HG03521 (cell line): ENCODE data around the gene FAM53A.

Experiments
- ATAC-seq: cut with Tn5 transposase; IDR thresholded peaks from one replicate; pipeline ENCODE4 v1.9.1; 2021; ENCODE audit warnings: mild to moderate bottlenecking, moderate library complexity; ENCODE audit not compliant: unreplicated experiment

Gene FAM53A

DNA sequence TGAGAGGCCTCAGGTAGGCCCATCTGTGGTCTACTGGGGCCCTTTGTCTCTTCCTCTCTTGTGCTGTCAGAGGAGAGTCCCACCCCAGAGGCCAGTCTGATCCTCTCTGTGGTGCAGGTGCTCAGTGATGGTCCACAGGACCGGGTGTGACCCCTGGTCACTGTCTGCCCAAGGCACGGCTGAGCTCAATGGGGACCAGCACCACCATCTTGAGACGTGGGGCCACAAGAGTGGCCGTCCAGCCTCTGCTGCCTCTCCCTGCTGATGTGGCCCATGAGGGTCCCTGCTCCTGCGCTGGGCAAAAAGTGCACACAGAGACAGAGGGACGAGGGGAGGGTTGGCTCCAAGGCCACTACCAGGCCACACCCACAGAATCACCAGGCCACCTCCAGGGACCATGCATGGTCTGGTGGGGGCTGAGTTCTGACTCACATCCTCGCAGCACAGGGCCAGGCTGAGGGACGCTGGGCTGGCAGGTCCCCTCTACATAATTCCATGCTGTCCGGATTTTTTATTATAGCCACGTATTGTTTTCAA is 88.3 kb downstream of the FAM53A start:
- no peak for ATAC-seq

DNA sequence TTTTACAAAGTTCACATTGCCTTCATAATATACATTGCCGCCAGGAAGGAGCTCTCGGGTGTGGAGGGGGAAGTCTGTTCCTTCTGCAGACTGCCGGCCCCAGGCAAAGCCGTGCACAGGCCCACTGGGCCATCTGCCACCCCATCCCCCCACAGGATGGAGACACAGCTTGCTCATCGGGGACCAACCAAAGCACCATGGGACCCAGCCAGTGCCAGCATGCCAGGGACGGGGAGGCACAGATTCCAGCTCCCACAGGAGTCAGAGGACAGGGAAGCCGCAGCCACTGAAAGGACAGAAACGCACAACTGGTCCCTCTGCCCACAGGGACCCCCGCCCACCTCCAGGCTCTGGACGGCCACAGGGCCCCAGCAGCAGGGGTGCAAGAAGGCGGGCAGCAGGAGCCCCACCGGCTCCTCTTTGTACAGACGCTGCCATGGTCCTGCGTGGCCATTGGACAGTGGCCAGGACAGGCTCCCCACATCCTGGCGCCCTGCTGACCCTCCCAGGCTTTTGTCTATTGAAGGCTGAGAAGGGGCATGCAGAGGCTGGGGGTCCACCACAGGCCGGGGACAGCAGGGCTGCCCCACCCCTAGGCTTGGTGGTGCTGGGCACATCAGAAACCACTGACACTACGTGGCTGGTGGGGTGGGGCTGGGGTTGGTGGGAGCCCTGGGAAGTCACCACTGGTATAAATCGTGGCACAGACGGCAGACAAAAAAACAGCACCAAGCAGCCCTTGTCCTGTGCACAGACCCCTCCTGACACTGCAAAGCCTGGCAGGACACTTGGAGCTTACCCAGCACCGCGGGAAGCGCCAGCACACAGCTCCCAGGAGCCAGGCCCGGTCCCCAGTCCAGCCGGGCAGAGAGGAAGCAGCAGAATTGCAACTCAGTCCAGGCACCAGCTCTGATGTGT is 89.0 kb downstream of the FAM53A start:
- ATAC-seq, result no peak

DNA sequence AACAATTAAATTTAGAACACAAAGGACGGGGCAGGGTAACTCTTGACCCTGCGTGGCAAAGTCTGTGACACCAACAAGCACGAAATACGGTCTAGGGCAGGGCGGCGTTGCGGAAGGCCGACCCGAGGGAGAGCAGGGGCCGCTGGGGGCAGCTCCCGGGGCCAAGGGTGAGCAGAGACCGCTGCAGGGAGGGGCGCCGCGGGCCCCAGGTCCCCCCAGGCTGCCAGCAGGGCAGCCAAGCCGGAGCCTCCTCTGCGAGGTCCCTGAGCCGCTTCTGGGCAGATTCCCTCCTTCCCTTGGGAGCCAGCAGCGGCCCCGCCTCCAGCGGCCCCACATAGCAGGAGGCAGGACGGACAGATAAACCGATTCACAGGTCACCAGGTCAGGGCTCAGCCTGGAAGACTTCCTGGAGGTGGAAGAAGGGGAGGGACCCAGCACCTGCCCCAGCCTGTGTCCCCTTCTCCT is 90.2 kb downstream of the FAM53A start:
- ATAC-seq, result no peak

DNA sequence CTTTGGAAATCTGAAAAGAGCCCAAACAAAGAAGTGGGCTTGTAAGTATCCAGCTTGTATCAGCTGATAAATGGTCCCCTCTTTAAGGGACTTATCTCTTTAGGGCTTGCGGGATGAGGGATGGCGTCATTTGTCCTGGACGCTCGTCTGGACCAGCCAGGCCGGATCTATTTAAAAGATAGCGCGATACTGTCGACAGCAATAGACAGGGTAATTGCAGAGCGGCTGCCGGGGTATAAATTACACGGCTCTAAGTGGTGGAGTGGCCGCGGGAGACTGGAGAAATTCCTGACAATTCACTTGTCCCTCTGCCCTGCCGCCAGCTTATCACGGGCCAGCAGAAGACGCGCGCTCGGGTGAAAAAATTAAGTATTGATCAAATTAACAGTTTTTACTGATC is 90.7 kb downstream of the FAM53A start:
- no peak for ATAC-seq

DNA sequence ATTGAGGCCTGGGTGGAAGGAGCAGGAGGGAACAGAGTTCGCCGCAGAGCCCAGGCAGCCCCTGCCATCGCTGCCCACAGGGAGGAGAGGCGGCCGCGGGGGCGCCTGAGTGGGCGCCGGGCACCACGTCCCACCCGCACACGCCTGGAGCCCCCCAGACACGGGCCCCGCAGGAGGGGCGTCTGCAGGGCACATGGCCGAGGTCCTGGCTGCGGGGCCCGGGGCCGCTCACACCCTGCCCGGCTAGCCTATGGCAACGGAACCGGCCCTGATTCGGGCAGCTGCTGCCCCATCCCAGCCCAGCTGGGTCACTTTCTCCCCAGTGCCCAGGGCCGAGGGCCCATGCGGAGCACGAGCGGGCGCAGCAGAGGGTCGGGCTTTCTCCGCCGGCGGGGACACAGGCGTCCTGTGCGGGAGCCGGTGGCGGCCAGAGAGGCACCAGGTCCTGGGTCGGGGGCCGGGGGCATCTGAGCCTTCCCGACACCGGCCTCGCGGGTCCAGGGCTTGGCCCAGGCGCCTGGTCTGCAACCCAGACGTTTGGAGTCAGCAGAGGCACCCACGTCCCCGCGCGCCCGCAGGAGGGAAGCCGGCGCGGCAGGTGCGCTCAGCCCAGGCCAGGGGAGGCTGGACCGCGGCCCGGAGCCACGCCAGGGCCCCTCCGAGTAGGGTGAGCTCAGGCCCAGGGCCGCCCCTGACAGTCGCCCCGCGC is 91.2 kb downstream of the FAM53A start:
- no peak for ATAC-seq

DNA sequence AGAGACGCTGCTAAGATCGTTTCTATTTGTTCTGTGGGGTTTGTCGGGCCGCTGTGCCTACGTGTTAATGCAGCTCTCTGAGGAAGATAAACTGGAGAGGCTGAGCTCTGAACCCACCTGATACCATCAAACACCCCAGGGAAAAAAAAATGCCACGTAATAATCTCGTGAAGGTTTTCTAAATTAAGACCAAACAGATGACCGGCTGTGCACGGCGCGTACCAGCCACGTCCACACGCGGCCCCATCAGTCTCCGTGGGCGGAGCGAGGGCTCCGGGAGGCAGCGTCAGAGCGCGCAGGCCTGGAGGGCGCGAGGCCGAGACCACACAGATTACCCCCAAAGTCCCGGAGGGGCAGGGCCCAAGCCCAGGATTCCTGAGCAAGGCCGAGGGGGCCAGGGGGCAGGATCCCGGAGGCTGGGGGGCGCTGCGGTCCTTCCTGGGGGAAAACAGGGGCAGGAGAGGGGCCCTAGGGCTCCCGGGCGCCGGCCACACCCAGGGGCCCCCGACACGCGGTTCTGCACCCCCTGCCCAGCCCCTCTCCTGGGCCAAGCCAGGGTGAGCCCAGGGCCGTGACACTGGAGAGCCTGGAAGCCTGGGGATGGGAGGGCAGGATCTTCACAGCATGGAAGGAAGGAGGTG is 91.9 kb downstream of the FAM53A start:
- ATAC-seq, result no peak

DNA sequence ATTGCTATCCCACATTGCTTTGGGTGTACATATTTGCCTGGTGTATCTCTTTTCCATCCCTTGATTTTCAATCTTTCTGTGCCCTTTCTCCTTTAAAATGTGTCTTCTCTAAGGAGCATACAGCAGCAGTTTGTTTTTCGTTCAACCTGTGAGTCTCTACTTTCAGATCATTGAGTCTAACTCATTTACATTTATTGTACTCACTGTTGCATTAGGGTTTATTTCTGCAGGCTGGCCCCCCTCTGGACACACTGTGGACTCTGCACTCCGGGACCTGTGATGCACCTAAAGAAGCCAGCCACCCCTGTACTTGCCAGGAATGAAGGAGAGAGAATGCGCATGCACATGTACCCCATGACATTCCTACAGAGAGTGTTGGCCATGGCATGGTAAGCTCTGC is 93.0 kb downstream of the FAM53A start:
- ATAC-seq, result no peak

DNA sequence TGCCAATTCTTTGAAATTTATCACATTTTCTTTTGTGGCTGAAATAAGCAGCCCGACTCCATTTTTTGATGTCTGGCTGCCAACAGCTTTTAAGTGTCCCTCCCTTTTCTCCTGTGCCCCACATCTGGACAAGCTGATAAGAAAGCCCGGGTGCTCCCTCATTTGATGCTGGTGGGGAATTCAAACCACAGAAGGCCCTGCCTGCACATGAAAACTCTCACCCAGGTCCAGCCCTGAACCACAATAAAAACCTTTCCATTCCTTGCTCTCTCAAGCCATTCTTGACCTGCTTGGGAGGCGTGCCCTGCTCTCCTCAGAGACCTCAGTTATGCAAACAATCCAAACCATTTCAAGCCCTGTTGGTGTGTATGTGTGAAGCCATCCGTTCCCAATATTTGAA is 93.9 kb downstream of the FAM53A start:
- ATAC-seq, result no peak
